LNCAP (cell line): ENCODE measurements around the gene KCNK7.

Experiments
- TF ChIP-seq, protein P1 (sequence below): fragments of 450-650 bp; IDR thresholded peaks from 2 replicates; pipeline ENCODE4 v1.5.1; 2017; ENCODE audit warnings: mild to moderate bottlenecking

The KCNK7 gene

DNA sequence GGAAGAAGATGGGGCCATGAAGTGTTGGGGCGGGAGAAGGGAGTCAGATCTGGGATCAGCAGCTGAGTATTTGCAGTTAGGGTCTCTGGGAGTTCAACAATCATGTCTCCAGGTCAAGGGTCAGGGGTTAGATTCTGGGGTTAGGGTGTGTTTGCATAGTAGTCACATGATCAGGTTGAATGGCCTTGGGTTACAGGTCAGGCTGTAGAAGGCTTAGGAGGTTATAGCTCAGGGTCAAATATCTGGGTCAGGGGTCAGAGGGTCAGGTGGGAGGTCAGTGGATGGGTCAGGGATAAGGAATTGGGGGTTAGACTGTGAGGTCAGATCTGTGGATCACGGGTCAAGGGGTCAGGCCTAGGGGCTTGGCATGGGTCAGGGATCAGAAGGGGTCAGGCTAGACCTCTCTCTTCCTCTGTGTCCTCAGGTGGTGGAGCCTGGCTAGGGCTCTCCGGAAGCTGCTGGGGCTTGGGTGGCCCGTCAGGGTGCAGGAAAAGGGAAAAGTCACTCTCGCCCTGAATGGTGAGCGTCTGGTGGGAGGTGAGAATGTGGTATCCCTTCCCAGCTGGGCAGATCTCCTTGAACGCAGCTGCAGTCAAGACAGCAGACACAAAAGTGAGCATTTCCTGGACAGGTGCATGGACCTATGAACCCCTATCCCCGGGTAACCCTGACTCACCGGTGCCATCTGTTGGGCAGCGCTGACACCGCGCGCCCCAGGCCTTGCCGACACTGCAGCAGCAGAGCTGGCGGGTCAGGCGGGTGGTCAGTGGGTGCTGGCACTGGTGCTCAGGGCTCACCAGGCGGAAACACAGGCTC, 43.8 kb downstream of the KCNK7 start:
- TF ChIP-seq, protein P1, sequence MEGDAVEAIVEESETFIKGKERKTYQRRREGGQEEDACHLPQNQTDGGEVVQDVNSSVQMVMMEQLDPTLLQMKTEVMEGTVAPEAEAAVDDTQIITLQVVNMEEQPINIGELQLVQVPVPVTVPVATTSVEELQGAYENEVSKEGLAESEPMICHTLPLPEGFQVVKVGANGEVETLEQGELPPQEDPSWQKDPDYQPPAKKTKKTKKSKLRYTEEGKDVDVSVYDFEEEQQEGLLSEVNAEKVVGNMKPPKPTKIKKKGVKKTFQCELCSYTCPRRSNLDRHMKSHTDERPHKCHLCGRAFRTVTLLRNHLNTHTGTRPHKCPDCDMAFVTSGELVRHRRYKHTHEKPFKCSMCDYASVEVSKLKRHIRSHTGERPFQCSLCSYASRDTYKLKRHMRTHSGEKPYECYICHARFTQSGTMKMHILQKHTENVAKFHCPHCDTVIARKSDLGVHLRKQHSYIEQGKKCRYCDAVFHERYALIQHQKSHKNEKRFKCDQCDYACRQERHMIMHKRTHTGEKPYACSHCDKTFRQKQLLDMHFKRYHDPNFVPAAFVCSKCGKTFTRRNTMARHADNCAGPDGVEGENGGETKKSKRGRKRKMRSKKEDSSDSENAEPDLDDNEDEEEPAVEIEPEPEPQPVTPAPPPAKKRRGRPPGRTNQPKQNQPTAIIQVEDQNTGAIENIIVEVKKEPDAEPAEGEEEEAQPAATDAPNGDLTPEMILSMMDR = peak; percentile 82

DNA sequence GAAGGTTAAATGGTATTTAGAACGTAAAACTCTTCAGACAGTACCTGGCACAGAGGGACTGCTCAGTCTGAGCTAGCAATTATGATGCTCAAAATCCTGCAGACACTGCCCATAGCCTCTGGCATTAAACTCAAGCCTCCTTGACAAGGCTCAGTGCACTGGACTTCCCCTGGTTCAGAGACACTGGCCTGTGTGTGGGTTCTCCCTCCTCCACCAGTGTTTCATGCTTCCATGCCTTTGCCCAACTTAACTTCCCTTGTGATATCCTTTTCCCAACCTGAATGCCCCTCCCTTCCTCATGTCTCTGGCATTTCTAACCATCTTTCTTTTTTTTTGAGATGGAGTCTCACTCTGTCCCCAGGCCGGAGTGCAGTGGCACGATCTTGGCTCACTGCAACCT, 46.5 kb downstream of the KCNK7 start:
- TF ChIP-seq, protein P1 = no peak

DNA sequence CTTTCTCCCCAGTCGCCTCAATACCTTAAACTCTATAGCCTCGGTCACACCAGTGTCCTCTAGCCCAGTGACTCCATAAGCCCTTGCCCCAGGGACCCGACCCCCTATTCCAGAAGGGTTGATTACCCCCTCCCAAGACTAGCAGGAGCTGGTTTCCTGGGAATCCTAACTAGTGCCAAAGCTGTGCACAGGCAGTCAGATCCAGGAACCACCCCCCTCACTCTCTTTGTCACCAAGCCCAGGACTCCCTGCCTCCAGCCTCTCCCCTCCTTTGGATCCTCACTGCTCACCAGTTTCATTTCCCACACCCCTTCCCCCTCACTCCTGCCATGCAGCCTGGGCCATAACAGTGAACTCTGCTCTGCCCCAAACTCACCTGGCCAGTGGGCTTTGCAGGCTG, 47.2 kb downstream of the KCNK7 start:
- TF ChIP-seq, protein P1 = no peak

DNA sequence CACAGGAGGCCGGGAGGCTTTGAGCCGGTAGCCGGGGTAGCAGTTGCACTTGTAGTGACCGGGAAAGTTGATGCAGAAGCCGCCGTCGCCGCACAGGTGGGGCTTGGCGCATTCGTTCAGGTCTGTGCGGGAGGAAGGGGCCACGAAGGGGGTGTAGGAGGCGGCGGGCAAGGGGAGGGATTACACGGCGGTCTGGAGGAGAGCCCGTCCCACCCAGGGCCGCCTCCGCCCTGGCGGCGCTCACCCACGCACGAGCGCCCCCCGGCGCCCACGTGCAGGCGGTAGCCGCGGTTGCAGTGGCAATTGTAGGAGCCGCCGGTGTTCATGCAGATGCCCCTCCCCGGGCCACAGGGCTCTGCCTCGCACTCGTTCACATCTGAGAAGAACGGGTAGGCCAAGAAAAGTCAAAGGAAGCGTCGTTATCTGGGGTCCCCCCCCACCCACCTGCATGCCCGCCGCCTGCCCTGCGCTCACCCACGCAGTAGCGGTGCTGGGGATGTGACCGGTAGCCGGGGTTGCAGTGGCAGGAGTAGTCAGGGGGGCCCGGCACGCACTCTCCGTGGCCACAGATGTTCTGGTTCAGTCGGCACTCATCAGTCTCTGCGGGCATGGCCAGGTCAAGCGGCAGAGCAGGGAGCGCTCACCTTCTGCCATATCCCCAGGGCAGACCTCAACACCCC, 48.0 kb downstream of the KCNK7 start:
- TF ChIP-seq, protein P1 = no peak

DNA sequence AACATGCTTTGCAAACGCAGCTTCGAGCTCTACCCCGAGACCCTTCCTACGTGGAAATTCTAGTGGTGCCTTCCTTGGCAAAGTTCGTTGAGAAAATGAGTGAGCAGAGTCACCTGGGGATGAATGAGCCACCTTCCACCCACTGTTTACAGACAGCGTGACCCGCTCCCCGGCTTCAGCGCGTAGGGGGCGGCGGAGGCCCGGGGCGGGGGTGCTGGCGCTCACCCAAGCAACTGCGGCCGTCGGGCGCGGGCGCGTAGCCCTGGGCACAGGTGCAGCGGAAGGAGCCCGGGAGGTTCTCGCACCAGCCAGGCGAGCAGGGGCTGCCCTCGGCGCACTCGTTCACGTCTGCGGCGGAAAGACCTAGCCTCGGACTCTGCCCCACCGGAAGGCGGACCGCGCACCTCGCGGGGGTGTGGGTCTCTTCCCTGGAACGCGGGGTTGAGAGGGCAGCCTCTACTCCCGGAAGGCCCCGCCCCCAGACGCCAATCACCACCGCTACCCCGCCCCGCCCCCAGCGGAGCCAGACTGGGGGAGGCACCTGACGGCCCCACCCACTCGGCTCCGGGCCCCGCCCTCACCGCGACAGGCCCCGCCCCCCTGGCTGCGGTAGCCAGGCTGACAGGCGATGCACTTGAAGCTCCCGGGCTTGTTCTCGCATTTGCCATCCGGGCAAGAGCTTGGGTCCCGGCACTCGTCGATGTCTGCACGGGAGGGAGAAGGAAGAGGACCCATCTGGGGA, 49.2 kb downstream of the KCNK7 start:
- TF ChIP-seq, protein P1 = no peak

DNA sequence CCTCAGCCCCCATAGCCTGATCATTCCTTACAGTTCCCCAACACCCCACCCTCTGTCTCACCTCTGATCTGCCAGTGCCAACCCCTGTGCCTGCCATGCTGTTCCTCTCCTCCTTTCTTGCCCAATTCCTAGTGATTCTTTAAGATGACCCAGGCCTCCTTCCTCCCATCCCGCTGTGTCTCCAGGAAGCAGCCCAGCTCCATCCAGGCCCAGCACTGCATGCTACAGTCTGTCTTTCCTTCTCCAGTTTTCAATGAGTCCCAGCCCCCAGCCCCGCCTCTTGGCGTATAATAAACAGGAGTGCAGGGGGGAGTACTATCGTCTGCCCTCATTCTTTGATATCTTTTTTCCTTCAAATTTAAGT, 49.8 kb downstream of the KCNK7 start:
- TF ChIP-seq, protein P1 = no peak
